ENCODE data around the gene ZNF263.

ZNF263 gene

GRCh38 chr16:3282730-3283542, at the start of gene ZNF263:
ZNF263 (plus strand) TSS chr16:3283491; CDS start chr16:3283819, 328 bp downstream.
- DNase-seq (ENCODE audit: low read depth) = peak; percentile 82

GRCh38 chr16:3234543-3234856, 48.8 kb upstream of the ZNF263 start:
- DNase-seq (ENCODE audit: low read depth) = no peak

- DNase-seq (ENCODE audit: low read depth) = peak; percentile 90
Observed at GRCh38 chr16:3234857-3235561, 48.3 kb upstream of the ZNF263 start, which contains the start of gene ZNF200. ZNF200 (minus strand) TSS chr16:3235158; CDS start chr16:3233755, 1,403 bp downstream.

- DNase-seq (ENCODE audit: low read depth) = no peak
Observed at GRCh38 chr16:3235856-3236669, 47.2 kb upstream of the ZNF263 start.

DNA sequence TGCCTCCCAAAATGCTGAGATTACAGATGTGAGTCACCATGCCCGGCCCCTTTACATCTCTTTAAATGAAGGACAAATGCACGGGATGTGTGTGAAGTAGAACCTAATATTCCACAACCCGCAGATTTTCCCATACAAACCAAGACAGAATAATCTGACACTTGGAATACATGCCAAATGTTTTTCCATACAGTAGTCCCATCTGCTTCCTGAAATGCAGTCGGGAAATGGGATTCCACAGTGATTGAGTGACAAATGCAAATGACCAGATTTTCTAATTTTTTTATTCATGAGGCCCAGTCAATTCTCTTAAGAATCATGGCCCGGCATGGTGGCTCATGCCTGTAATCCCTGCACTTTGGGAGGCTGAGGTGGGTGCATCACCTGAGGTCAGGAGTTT, 41.5 kb upstream of the ZNF263 start:
- DNase-seq (ENCODE audit: low read depth) = no peak

DNA sequence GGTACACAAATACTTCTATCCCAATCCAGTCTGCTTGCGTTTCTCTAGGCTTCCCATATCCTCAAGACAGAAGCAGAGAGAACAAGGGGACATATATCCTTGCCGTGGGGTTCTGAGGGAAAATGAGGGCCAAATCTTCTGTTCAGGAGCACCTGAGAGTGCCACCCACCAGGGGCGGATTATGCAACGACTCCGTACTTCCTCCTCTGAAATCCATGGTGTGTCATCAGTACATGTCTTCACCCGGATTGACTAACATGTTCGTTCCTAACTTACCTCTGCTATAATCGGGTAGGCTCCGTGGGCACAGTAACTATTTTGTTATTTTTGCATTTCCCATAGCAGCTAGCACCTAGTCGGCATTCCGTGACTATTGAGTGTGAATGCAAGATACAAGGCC, 40.6 kb upstream of the ZNF263 start:
- DNase-seq (ENCODE audit: low read depth) = no peak

DNA sequence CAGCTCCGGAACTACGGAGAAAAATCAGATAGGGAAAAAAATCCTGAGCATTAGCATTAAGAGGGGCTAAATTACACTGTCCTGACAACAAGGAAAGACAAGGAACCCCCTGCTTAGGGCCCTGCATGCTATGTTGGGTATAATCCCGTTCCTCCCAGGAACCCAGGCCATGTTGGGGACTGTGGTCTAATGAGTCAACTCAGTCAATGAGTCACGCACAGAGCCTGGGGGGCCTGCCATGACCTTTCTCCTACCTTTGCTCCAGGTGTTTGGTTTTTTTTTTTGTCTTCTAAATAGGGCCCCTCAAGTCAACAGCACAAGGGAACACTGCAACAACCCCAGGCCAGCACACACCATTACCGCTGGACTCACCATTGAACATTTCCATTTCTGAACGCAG, 39.4 kb upstream of the ZNF263 start:
- no peak for DNase-seq (ENCODE audit: low read depth)

DNA sequence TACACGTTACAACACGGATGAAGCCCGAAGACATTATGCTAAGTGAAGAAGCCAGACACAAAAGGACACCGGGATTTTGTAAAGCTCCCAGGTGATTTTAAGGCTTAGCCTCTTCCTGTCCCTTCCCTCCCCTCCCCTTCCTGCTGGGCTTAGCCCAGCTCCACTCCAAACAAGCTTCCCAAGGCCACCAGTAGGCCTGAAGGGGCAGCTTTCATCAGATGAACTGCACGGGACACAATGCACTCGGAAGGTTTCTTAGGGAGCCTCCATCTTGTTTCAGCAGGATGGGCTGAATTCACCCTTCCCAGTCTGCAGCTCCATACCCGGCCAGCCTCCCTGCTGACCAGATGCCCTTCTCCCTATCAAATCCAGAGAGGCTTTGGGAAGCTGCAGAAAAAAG, 37.3 kb upstream of the ZNF263 start:
- DNase-seq (ENCODE audit: low read depth) = no peak

DNA sequence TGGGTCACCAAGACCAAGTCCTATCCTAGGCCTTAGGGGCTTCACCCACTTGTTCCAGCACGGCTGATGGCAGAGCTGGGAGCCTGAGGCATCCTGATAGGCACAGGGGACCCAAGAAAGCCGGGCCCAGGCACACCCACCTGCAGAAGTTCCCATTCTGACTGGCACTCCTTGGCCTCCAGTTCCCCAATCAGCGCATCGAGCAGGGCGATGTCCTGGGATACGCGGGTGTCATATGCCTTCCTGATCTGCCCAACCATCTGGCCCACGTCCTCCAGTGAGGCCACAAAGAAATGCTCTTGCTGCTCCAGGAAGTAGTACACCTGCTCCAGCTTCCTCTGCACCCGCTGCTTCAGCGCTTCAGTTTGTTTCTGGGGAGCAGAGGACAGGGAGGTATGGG, 36.4 kb upstream of the ZNF263 start:
- no peak for DNase-seq (ENCODE audit: low read depth)

DNA sequence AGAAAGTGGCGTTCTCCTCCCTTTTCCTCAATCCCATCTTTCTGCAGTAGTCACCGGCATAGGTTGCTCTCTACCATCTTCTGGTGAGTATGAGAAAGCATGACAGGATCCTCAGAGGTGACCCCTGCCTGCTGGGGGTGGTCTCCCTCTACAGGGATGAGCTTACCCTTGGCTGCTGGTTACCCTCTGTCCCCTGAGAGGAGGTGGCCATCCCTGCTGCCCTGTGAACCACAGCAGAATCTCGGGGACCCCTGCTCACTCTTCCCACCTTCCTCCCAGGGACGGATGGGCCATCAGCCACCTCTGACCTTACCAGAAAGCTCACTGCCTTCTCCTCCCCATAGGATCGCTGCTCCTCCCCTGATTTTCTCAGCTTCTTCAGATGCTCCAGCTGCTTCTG, 34.7 kb upstream of the ZNF263 start:
- DNase-seq (ENCODE audit: low read depth) = no peak

DNA sequence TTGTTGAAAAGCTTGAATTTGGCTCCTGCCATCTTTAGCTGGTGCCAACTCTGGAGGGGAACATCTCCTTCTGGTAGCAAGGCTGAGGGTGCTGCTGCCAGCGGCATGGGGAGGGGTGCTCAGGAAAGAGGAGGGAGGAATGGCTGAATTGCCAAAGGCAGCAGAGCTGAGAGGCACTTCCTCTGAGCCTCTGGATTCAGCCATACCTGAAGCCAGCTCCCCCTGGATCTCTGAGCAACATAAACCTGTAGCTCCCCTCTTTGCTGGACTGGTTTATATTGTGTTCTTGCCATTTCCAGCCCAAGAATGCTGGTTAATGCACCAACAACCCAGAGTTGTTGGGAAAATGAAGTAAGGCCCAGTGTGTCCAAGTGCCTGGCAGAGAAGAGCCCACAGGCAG, 34.3 kb upstream of the ZNF263 start:
- no peak for DNase-seq (ENCODE audit: low read depth)

- DNase-seq (ENCODE audit: low read depth) = no peak
Observed at GRCh38 chr16:3249451-3249850, 33.8 kb upstream of the ZNF263 start.

GRCh38 chr16:3252967-3253366, 30.3 kb upstream of the ZNF263 start:
- no peak for DNase-seq (ENCODE audit: low read depth)

GRCh38 chr16:3254309-3254708, 29.0 kb upstream of the ZNF263 start:
- no peak for DNase-seq (ENCODE audit: low read depth)

- DNase-seq (ENCODE audit: low read depth) = no peak
Observed at GRCh38 chr16:3256146-3256865, 27.0 kb upstream of the ZNF263 start, which contains the start of gene MEFV. MEFV (minus strand) TSS chr16:3256633; CDS start chr16:3256587, 46 bp downstream.

DNA sequence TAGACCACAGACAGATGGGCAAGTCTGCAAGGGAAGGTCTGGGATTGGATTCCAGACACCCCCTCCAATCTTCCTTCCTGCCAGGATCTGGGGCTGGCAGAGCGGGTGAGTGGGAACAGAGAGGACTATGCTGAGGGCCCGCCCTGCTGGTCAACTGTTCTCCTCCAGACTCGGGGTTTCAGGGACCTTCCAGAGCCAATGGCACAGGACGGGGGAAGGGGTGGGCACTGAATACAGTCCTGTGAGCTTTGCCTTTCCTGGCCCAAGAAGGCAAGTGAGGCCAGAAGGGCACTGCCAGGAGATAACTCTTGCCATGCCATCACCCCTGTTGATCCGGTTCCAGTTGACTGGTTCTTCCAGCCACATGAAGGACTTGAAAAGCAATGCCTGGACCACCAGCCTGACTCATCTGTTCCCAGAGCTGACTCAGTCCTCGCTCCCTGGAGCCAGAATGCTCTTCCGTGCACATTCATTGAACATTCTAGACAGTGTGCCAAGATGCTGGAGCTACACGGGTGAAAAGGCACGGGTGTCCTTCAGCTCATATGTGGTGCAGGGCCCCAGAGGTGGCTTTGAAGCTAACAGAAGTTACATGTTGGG, 26.3 kb upstream of the ZNF263 start:
- DNase-seq (ENCODE audit: low read depth) = no peak

DNA sequence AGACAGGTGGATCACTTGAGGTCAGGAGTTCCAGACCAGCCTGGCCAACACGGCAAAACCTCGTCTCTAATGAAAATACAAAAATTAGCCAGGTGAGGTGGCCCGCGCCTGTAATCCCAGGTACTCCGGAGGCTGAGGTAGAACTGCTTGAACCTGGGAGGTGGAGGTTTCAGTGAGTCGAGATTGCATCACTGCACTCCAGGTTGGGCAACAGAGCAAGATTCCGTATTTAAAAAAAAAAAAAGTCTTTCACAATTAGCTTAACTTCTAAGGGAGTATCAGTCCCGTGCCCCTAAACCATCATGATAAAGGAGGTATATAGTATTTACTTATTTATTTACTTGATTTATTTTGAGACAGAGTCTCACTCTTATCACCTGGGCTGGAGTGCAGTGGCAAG, 23.5 kb upstream of the ZNF263 start:
- DNase-seq (ENCODE audit: low read depth) = no peak

- DNase-seq (ENCODE audit: low read depth) = no peak
Observed at GRCh38 chr16:3262517-3262916, 20.8 kb upstream of the ZNF263 start.

DNA sequence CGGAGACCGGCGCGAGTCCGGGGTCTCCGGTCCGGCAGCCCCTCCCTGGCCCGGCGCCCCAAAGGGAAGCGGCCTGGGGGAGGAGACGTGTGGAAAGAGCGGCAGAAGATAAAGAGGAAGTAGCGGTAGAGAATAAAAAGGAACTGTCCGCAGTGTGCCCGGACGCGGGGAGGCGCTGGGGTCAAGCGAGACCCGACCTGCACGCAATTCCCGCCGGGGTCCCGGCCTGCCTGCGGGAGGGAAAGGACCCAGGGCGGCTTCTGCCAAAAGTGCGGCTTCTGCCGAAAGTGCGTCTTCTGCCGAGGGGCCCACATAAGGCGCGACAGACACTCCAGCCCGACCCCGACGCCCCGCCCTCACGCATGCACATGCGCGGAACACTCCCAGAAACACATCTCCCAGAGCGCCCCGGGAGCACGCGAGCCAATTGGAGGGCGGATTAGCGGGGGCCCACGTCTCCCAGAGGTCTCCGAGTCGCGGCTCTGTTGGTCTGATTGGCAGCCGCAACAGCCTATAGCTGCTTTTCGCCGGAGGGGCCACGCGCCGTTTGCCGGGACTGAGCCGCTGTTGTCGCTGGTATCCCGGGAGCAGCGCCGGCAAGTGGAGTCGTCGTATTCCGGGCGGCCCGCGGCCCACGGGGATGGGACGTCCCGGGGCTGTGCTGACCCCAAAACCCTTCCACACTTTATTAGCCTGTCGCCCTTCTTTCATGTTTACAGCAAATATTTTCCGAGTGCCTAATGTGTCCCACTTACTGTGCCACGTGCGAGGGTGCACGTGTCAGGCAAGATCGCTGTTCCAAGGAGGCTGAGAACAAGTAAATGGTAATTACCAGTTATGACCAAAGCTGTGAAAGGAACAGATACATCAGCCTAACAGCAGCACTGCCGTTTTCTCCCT, 18.9 kb upstream of the ZNF263 start:
- peak; percentile 81 for DNase-seq (ENCODE audit: low read depth)

DNA sequence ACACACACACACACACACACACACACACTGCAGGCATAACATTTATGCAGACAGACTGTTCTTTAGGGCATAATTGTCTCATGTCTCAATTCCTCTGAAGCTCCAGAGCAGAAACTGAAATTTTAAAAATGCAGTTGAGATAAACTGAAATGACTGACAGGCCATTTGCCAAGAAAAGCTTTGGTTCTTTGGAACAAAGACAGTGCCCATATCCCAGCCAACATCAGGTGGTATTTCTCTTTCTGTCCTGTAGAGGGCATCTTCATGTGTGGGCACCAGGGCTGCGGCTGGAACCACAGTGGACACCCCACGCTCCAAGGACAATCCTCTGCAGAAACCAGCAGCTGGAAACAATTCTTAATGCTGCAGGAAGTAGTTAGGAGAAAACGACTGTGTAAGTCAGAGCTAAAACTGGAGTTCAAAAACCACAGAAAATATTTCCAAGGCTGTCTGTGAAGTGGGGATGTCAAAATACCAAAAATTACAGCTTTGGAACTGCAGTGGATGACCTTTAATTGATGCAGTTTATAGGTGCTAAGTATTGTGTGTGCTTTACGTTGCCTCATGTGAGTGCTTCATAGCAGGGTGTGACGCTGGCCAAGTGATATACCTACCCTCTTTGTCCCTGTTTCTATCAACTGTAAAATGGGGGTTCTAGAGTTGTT, 16.3 kb upstream of the ZNF263 start:
- no peak for DNase-seq (ENCODE audit: low read depth)

Data from HS-5 (cell line).